ENCODE data around the gene SIRT4. TPM values are rescaled to one million over a fixed set of nuclear protein-coding genes. Genes with fewer than 3 reads are reported as not detected.
A peak's percentile ranks its signal among the peaks of the same experiment; 100 is the strongest.

Gene SIRT4
- total RNA-seq, 1 experiment from 2014 or later, result 2.8 TPM

DNA sequence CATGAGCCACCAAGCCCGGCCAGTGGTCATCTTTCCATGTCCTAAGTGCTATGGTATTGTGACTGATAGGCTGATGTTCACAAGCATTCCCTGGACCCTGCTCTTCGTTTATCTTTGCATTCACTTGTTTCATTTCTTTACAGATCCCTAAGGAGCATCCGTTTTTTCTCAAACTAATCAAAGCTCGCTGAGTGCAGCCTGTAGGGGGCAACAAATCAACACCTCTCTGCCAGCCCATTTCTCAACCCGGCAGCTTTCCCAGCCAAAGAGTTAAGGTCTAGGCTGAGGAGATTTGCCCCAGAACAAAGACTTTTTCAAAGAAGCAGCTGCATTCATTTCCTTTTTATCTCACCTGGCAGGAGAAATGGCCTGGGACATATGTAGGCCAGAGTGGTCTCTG lies 12.1 kb downstream of the SIRT4 start (continued):
- TF ChIP-seq REST (IDR thresholded peaks at IDR 0.05; ENCODE audit: low read depth) (no peak), MAX (IDR thresholded peaks at IDR 0.05) (no peak), TCF7L2 (IDR thresholded peaks at IDR 0.05; ENCODE audit: borderline replicate concordance, extremely low read depth, insufficient read depth, insufficient read length) (no peak), JUND (IDR thresholded peaks at IDR 0.05) (no peak)
- TF ChIP-seq, protein P1, sequence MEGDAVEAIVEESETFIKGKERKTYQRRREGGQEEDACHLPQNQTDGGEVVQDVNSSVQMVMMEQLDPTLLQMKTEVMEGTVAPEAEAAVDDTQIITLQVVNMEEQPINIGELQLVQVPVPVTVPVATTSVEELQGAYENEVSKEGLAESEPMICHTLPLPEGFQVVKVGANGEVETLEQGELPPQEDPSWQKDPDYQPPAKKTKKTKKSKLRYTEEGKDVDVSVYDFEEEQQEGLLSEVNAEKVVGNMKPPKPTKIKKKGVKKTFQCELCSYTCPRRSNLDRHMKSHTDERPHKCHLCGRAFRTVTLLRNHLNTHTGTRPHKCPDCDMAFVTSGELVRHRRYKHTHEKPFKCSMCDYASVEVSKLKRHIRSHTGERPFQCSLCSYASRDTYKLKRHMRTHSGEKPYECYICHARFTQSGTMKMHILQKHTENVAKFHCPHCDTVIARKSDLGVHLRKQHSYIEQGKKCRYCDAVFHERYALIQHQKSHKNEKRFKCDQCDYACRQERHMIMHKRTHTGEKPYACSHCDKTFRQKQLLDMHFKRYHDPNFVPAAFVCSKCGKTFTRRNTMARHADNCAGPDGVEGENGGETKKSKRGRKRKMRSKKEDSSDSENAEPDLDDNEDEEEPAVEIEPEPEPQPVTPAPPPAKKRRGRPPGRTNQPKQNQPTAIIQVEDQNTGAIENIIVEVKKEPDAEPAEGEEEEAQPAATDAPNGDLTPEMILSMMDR (IDR thresholded peaks at IDR 0.05 in 2 of 3, conservative IDR thresholded peaks at IDR 0.05 in 1 of 3; ENCODE audit: borderline replicate concordance in 1 of 3, insufficient read depth in 1 of 3, low read depth in 2 of 3, low read length in 2 of 3), result peak; percentile 41 to 75 (median 71); a peak in 5 of 6 replicates

GRCh38 chr12:120316798-120317223 lies 14.7 kb downstream of the SIRT4 start:
- DNase-seq (ENCODE audit: low read depth, low spot score) (no peak), ATAC-seq (no peak)
- H3K9me2 ChIP-seq (ENCODE audit: insufficient read depth), result no peaks in the 10 kb centered on the region
- H3K9me3 ChIP-seq (ENCODE audit: control insufficient read depth in 1 of 2, insufficient read depth in 1 of 2, low read depth in 1 of 2, low read length in 2 of 2), result no peaks in the 10 kb centered on the region
- H3K36me3 ChIP-seq (ENCODE audit: control insufficient read depth in 1 of 2, insufficient read depth in 2 of 2, low read length in 2 of 2), result no peaks in the 10 kb centered on the region
- H3K27ac ChIP-seq (ENCODE audit: low read depth, low read length), result peak overlapping the region; percentile 55
- peaks cover 2 to 15% of the 10 kb centered on the region in 2 experiments; a peak in 1 of 4 replicates for H3K4me1 ChIP-seq (ENCODE audit: control insufficient read depth in 1 of 2, insufficient read depth in 2 of 2, low read length in 2 of 2)
- POLR2A ChIA-PET, result interaction anchor here (1.7 to 2.0 kb wide), 2 partner anchors 24 to 26 kb away, joined by 10 to 12 read pairs; partner anchors contain the start of genes RNU4-1 and RNU4-2
- CTCF ChIA-PET, result interaction anchor here (0.7 to 1.2 kb wide), 2 partner anchors 15 to 332 kb away, joined by 3 to 6 read pairs; partner anchors contain the start of gene SIRT4
- intact Hi-C loops (cut with micrococcal nuclease), result no loop called here
- BruUV-seq (replicated peaks), result TSS peak; percentile 95
- RAD21 ChIA-PET (ENCODE audit: low non-redundant PET in 1 of 2, low total read pairs in 2 of 2, uncharacterized antibody in 2 of 2, unreplicated experiment in 2 of 2), result no interaction called here
- H3K27me3 ChIP-seq (ENCODE audit: insufficient read depth, low read length), result no peaks in the 10 kb centered on the region
- peak overlapping the region; percentile 87 for H3K4me2 ChIP-seq (ENCODE audit: low read length)
- no peaks in the 10 kb centered on the region for H4K20me1 ChIP-seq (ENCODE audit: insufficient read depth)
- peak overlapping the region; percentile 65 for H3K9ac ChIP-seq (ENCODE audit: low read length)
- no peaks in the 10 kb centered on the region for H3K79me2 ChIP-seq (ENCODE audit: insufficient read depth, low read length)
- H2AFZ ChIP-seq (ENCODE audit: low read depth, low read length, poor library complexity, severe bottlenecking), result no peak overlapping the region
- no peak for TF ChIP-seq SRF (IDR thresholded peaks at IDR 0.05; ENCODE audit: low read depth)
- 0 out of 2 replicates have a peak, but pooled peaks have one; percentile 8 for TF ChIP-seq ZFX (IDR thresholded peaks at IDR 0.05)
- peak overlapping the region; percentile 65 to 70 for H3K4me3 ChIP-seq (replicated peaks in 1 of 2; ENCODE audit: low read depth in 1 of 2, low read length in 2 of 2)

Measured in HCT116 (cell line).